K562 (cell line): ENCODE results near the gene SH3YL1. TPM values are rescaled to one million over a fixed set of nuclear protein-coding genes. Genes with fewer than 3 reads are reported as not detected.

Experiments
- E2F5 ChIP-seq: sonication (generic); formaldehyde crosslinking; IDR thresholded peaks from 2 replicates; pipeline ENCODE4 v1.8.0; 2022; ENCODE audit warnings: mild to moderate bottlenecking, missing genetic modification reagents
- E2F6 ChIP-seq, 2 experiments: IDR thresholded peaks; 2 replicates each; pipeline ENCODE4 v1.6.1; 2011; ENCODE audit warnings: borderline replicate concordance in 1 of 2, control low read depth in 1 of 2, low read depth in 1 of 2, low read length in 1 of 2, mild to moderate bottlenecking in 1 of 2, mixed read lengths in 1 of 2, moderate library complexity in 1 of 2; ENCODE audit not compliant: insufficient read depth in 1 of 2, insufficient read length in 1 of 2, poor library complexity in 1 of 2, severe bottlenecking in 1 of 2; ENCODE audit errors: extremely low read depth in 1 of 2
- L3MBTL2 ChIP-seq: fragments of 450-650 bp; IDR thresholded peaks from 2 replicates; pipeline ENCODE4 v1.6.1; 2016; ENCODE audit warnings: mild to moderate bottlenecking, moderate library complexity
- MAX ChIP-seq: sonication (generic); formaldehyde crosslinking; IDR thresholded peaks from 2 replicates; pipeline ENCODE4 v1.9.0; 2022; ENCODE audit warnings: mild to moderate bottlenecking, missing genetic modification reagents
- MCM7 ChIP-seq, 2 experiments: fragments of 450-650 bp; IDR thresholded peaks; 2 replicates each; pipeline ENCODE4 v1.6.1; 2016 to 2018
- RB1 ChIP-seq: fragments of 450-650 bp; IDR thresholded peaks from 2 replicates; pipeline ENCODE4 v1.6.1; 2017; ENCODE audit warnings: low read depth, mild to moderate bottlenecking
- RNF219 ChIP-seq: fragments of 250-450 bp; sonication (Bioruptor Pico); IDR thresholded peaks from 2 replicates; pipeline ENCODE4 v1.5.0; 2022; ENCODE audit warnings: mild to moderate bottlenecking
- SIN3A ChIP-seq, 2 experiments: fragments of 150-350 bp in 1 of 2; IDR thresholded peaks; 2 replicates each; pipeline ENCODE4 v1.6.1; 2011 to 2016; ENCODE audit warnings: borderline replicate concordance in 2 of 2, low read depth in 2 of 2, low read length in 2 of 2, mild to moderate bottlenecking in 2 of 2, moderate library complexity in 2 of 2; ENCODE audit not compliant: control insufficient read depth in 1 of 2
- SMARCA4 ChIP-seq: fragments of 450-650 bp; IDR thresholded peaks from 2 replicates; pipeline ENCODE4 v1.6.1; 2016
- TFE3 ChIP-seq: fragments of 450-650 bp; formaldehyde crosslinking; IDR thresholded peaks from 2 replicates; pipeline ENCODE4 v1.4.0; 2020; ENCODE audit warnings: mild to moderate bottlenecking, mixed read lengths
- TGIF2 ChIP-seq: sonication (generic); formaldehyde crosslinking; IDR thresholded peaks from 2 replicates; pipeline ENCODE4 v1.8.1; 2022; ENCODE audit warnings: mild to moderate bottlenecking, missing genetic modification reagents, moderate library complexity
- ZBTB43 ChIP-seq: sonication (generic); formaldehyde crosslinking; IDR thresholded peaks from 2 replicates; pipeline ENCODE4 v1.8.0; 2023; ENCODE audit warnings: mild to moderate bottlenecking, missing genetic modification reagents
- ZNF174 ChIP-seq: fragments of 250-450 bp; sonication (Bioruptor Pico); IDR thresholded peaks from 2 replicates; pipeline ENCODE4 v1.4.0; 2020; ENCODE audit warnings: mild to moderate bottlenecking
- ZNF3 ChIP-seq: fragments of 250-450 bp; sonication (Bioruptor Pico); IDR thresholded peaks from 2 replicates; pipeline ENCODE4 v1.5.0; 2021; ENCODE audit warnings: mild to moderate bottlenecking, moderate library complexity
- ZNF507 ChIP-seq: conservative IDR thresholded peaks from 2 replicates; pipeline ENCODE4 v1.6.1; 2017; ENCODE audit warnings: missing genetic modification characterization, missing compliant biosample characterization
- ZNF512 ChIP-seq: IDR thresholded peaks from 2 replicates; pipeline ENCODE4 v1.6.1; 2016; ENCODE audit warnings: missing genetic modification characterization, missing compliant biosample characterization
- ZNF561 ChIP-seq: fragments of 450-650 bp; formaldehyde crosslinking; conservative IDR thresholded peaks from 2 replicates; pipeline ENCODE4 v1.4.0; 2020; ENCODE audit warnings: mild to moderate bottlenecking, moderate library complexity
- ZNF586 ChIP-seq: fragments of 450-650 bp; formaldehyde crosslinking; conservative IDR thresholded peaks from 2 replicates; pipeline ENCODE4 v1.4.0; 2020; ENCODE audit warnings: mild to moderate bottlenecking, moderate library complexity
- polyA plus RNA-seq, 8 experiments: library from polyadenylated mRNA; depleted of rRNA in 4 of 8; stranded (reverse) in 5 of 8; unstranded in 3 of 8; fragments of >200 nt; fragmentation: Nextera tagmentation in 2 of 8; fragmentation: Illumina TruSeq in 1 of 8; extraction: Ambion mirVana in 2 of 8; extraction: Trizol in 1 of 8; gene quantifications; 2 replicates each; pipeline versions ENCODE4 v1.2.1 to v1.2.3, GENCODE V29; 2011 to 2014; ENCODE audit warnings: inconsistent platforms in 1 of 8, missing spikeins in 1 of 8
- total RNA-seq, 7 experiments: library from RNA; depleted of rRNA in 6 of 7; stranded (reverse); fragments of >200 nt in 6 of 7; fragmentation: Illumina TruSeq in 2 of 7; extraction: Trizol in 2 of 7; gene quantifications; 2 replicates each; pipeline versions ENCODE4 v1.2.1 to v1.2.3, GENCODE V29; 2011 to 2021; ENCODE audit warnings: low replicate concordance in 1 of 7

SH3YL1 gene
- total and polyA plus RNA-seq, 9 of the 15 experiments (the other 6 are each of a cell fraction or from before 2014, with no cell fraction given): 3.9 to 7.8 (median 5.3) TPM

- peak; percentile 64; the same call in 1 of the 2 replicates for TF ChIP-seq MAX (CRISPR knock-in tag)
- TF ChIP-seq E2F6 (IDR thresholded peaks at IDR 0.05; ENCODE audit: borderline replicate concordance in 1 of 2, extremely low read depth in 1 of 2, insufficient read depth in 1 of 2, insufficient read length in 1 of 2, low read depth in 1 of 2, low read length in 1 of 2, poor library complexity in 1 of 2, severe bottlenecking in 1 of 2): peak in 1 of 2 experiments; percentile 79
- no peak for TF ChIP-seq ZNF174
- no peak for TF ChIP-seq TFE3 (CRISPR knock-in tag)
- no peak for TF ChIP-seq MCM7 (IDR thresholded peaks at IDR 0.05)
- TF ChIP-seq TGIF2 (CRISPR knock-in tag): 0 out of 2 replicates have a peak, but pooled peaks have one; percentile 5
- no peak for TF ChIP-seq ZNF561 (CRISPR knock-in tag)
- no peak for TF ChIP-seq ZBTB43
- TF ChIP-seq SMARCA4: no peak
- no peak for TF ChIP-seq ZNF507 (tag)
- no peak for TF ChIP-seq ZNF586 (CRISPR knock-in tag)
- 0 out of 4 replicates have a peak, but pooled peaks of 1 of the 2 experiments have one; percentile 9 for TF ChIP-seq SIN3A (IDR thresholded peaks at IDR 0.05; ENCODE audit: borderline replicate concordance in 2 of 2, control insufficient read depth in 1 of 2, low read depth in 2 of 2, low read length in 2 of 2)
- 0 out of 2 replicates have a peak, but pooled peaks have one; percentile 9 for TF ChIP-seq RB1
- TF ChIP-seq RNF219: no peak
- TF ChIP-seq ZNF3 (CRISPR knock-in tag): no peak
- TF ChIP-seq E2F5 (CRISPR knock-in tag): peak; percentile 47; the same call in 1 of the 2 replicates
- TF ChIP-seq L3MBTL2: peak; percentile 56
- TF ChIP-seq ZNF512 (tag): no peak
Observed at GRCh38 chr2:263774-264492, at the start of gene SH3YL1 (continued).
